Measurements from ENCODE around the gene CLDN9.
"Not testable (repeated sequence)": the region's sequence is repeated elsewhere in the genome, so short reads cannot be mapped to it uniquely, and the experiment has no call there.

CLDN9 gene

GRCh38 chr16:3051009-3051408, 38.3 kb downstream of the CLDN9 start:
- no peak for TF ChIP-seq CTCF (IDR thresholded peaks at IDR 0.05; ENCODE audit: low read depth, low read length)

GRCh38 chr16:3051494-3051893, 38.8 kb downstream of the CLDN9 start:
- no peaks in the 10 kb centered on the region for H3K36me3 ChIP-seq
- peaks cover 27% of the 10 kb centered on the region for H3K27me3 ChIP-seq (ENCODE audit: insufficient read depth, low read depth, severe bottlenecking)
- TF ChIP-seq CTCF (IDR thresholded peaks at IDR 0.05; ENCODE audit: low read depth, low read length) = no peak
- no peak overlapping the region for H3K4me3 ChIP-seq (ENCODE audit: low read depth, low read length)
- H3K27ac ChIP-seq = no peak overlapping the region
- H3K9me3 ChIP-seq (ENCODE audit: severe bottlenecking) = no peaks in the 10 kb centered on the region
- no peak for DNase-seq

More at GRCh38 chr16:3051009-3051408, 38.3 kb downstream of the CLDN9 start:
- Histone ChIP-seq H3K4me3 (ENCODE audit: low read depth, low read length) (no peak overlapping the region), H3K27ac (no peak overlapping the region), H3K36me3 (no peaks in the 10 kb centered on the region), H3K9me3 (ENCODE audit: severe bottlenecking) (no peaks in the 10 kb centered on the region), H3K27me3 (ENCODE audit: insufficient read depth, low read depth, severe bottlenecking) (peaks cover 32% of the 10 kb centered on the region)
- DNase-seq = no peak

- not testable (repeated sequence) for DNase-seq; H3K9me3 ChIP-seq (ENCODE audit: severe bottlenecking); H3K27ac ChIP-seq; H3K36me3 ChIP-seq; H3K4me3 ChIP-seq (ENCODE audit: low read depth, low read length)
- H3K27me3 ChIP-seq (ENCODE audit: insufficient read depth, low read depth, severe bottlenecking) = peaks cover 14% of the 10 kb centered on the region
These were observed 40.0 kb downstream of the CLDN9 start for GRCh38 chr16:3052571-3053329.

- not testable (repeated sequence) for DNase-seq; H3K4me3 ChIP-seq (ENCODE audit: low read depth, low read length); H3K27me3 ChIP-seq (ENCODE audit: insufficient read depth, low read depth, severe bottlenecking); H3K27ac ChIP-seq; H3K36me3 ChIP-seq; H3K9me3 ChIP-seq (ENCODE audit: severe bottlenecking)
- 0 out of 2 replicates have a peak, but pooled peaks have one; percentile 7 for TF ChIP-seq CTCF (IDR thresholded peaks at IDR 0.05; ENCODE audit: low read depth, low read length)
These were observed 40.6 kb downstream of the CLDN9 start for GRCh38 chr16:3053330-3053710.

GRCh38 chr16:3054965-3055733, 42.4 kb downstream of the CLDN9 start:
- Histone ChIP-seq H3K36me3 (no peaks in the 10 kb centered on the region), H3K27ac (no peak overlapping the region), H3K9me3 (ENCODE audit: severe bottlenecking) (no peaks in the 10 kb centered on the region), H3K4me3 (ENCODE audit: low read depth, low read length) (no peak overlapping the region), H3K27me3 (ENCODE audit: insufficient read depth, low read depth, severe bottlenecking) (no peaks in the 10 kb centered on the region)
- no peak for DNase-seq
- TF ChIP-seq CTCF (IDR thresholded peaks at IDR 0.05; ENCODE audit: low read depth, low read length) = no peak

- not testable (repeated sequence) for H3K36me3 ChIP-seq; H3K9me3 ChIP-seq (ENCODE audit: severe bottlenecking); H3K27ac ChIP-seq; H3K4me3 ChIP-seq (ENCODE audit: low read depth, low read length); H3K27me3 ChIP-seq (ENCODE audit: insufficient read depth, low read depth, severe bottlenecking); DNase-seq
These were observed 43.0 kb downstream of the CLDN9 start for GRCh38 chr16:3055734-3056115.

Measured in WERI-Rb-1 (cell line).